ENCODE results near the gene CFAP46. TPM values are rescaled to one million over a fixed set of nuclear protein-coding genes. Genes with fewer than 3 reads are reported as not detected.

The CFAP46 gene
- total and polyA plus RNA-seq, 4 donors: 0.33 to 0.59 (median 0.42) TPM

- Histone ChIP-seq H3K27me3 (ENCODE audit: control insufficient read depth in 4 of 4, insufficient read depth in 4 of 4, low read length in 3 of 4) (peaks cover 0 to 38% (median 1%) of the 10 kb centered on the region in 4 donors), H3K27ac (ENCODE audit: low read depth in 1 of 2, low read length in 2 of 2) (no peak overlapping the region), H3K4me3 (ENCODE audit: low read depth in 1 of 3, low read length in 3 of 3) (no peak overlapping the region), H3K4me1 (ENCODE audit: control insufficient read depth in 4 of 4, insufficient read depth in 4 of 4, low read length in 3 of 4) (peaks cover 2 to 22% (median 6%) of the 10 kb centered on the region in 4 donors), H3K9me3 (ENCODE audit: control insufficient read depth in 4 of 4, low read length in 3 of 4) (peaks cover 0 to 3% (median 0%) of the 10 kb centered on the region in 4 donors), H3K36me3 (ENCODE audit: control insufficient read depth in 4 of 4, insufficient read depth in 3 of 4, low read depth in 1 of 4, low read length in 3 of 4) (no peaks in the 10 kb centered on the region), H3K9ac (ENCODE audit: low read depth in 1 of 2, low read length in 2 of 2) (no peak overlapping the region)
- 62% methylated on average over 31 of the region's 31 CpGs for WGBS
- DNase-seq (ENCODE audit: low spot score): no peak
- TF ChIP-seq SP1 (IDR thresholded peaks at IDR 0.05) (no peak), TAF1 (conservative IDR thresholded peaks at IDR 0.05) (no peak), NR2F2 (IDR thresholded peaks at IDR 0.05) (no peak), GABPA (IDR thresholded peaks at IDR 0.05 in 1 of 2, conservative IDR thresholded peaks at IDR 0.05 in 1 of 2) (no peak), HNF4A (conservative IDR thresholded peaks at IDR 0.05) (no peak), YY1 (IDR thresholded peaks at IDR 0.05) (no peak), HNF4G (IDR thresholded peaks at IDR 0.05) (no peak), RXRA (IDR thresholded peaks at IDR 0.05) (no peak)
- TF ChIP-seq, protein P1, sequence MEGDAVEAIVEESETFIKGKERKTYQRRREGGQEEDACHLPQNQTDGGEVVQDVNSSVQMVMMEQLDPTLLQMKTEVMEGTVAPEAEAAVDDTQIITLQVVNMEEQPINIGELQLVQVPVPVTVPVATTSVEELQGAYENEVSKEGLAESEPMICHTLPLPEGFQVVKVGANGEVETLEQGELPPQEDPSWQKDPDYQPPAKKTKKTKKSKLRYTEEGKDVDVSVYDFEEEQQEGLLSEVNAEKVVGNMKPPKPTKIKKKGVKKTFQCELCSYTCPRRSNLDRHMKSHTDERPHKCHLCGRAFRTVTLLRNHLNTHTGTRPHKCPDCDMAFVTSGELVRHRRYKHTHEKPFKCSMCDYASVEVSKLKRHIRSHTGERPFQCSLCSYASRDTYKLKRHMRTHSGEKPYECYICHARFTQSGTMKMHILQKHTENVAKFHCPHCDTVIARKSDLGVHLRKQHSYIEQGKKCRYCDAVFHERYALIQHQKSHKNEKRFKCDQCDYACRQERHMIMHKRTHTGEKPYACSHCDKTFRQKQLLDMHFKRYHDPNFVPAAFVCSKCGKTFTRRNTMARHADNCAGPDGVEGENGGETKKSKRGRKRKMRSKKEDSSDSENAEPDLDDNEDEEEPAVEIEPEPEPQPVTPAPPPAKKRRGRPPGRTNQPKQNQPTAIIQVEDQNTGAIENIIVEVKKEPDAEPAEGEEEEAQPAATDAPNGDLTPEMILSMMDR (IDR thresholded peaks at IDR 0.05; ENCODE audit: low read depth, low read length, missing input control): no peak
- TF ChIP-seq, protein P2, sequence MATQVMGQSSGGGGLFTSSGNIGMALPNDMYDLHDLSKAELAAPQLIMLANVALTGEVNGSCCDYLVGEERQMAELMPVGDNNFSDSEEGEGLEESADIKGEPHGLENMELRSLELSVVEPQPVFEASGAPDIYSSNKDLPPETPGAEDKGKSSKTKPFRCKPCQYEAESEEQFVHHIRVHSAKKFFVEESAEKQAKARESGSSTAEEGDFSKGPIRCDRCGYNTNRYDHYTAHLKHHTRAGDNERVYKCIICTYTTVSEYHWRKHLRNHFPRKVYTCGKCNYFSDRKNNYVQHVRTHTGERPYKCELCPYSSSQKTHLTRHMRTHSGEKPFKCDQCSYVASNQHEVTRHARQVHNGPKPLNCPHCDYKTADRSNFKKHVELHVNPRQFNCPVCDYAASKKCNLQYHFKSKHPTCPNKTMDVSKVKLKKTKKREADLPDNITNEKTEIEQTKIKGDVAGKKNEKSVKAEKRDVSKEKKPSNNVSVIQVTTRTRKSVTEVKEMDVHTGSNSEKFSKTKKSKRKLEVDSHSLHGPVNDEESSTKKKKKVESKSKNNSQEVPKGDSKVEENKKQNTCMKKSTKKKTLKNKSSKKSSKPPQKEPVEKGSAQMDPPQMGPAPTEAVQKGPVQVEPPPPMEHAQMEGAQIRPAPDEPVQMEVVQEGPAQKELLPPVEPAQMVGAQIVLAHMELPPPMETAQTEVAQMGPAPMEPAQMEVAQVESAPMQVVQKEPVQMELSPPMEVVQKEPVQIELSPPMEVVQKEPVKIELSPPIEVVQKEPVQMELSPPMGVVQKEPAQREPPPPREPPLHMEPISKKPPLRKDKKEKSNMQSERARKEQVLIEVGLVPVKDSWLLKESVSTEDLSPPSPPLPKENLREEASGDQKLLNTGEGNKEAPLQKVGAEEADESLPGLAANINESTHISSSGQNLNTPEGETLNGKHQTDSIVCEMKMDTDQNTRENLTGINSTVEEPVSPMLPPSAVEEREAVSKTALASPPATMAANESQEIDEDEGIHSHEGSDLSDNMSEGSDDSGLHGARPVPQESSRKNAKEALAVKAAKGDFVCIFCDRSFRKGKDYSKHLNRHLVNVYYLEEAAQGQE (IDR thresholded peaks at IDR 0.05): no peak
These were observed 151.2 kb downstream of the CFAP46 start for GRCh38 chr10:132790934-132791829.

GRCh38 chr10:132790470-132790869, 151.9 kb downstream of the CFAP46 start:
- Histone ChIP-seq H3K36me3 (ENCODE audit: control insufficient read depth in 4 of 4, insufficient read depth in 3 of 4, low read depth in 1 of 4, low read length in 3 of 4) (no peaks in the 10 kb centered on the region), H3K27me3 (ENCODE audit: control insufficient read depth in 4 of 4, insufficient read depth in 4 of 4, low read length in 3 of 4) (peaks cover 0 to 40% (median 1%) of the 10 kb centered on the region in 4 donors), H3K9me3 (ENCODE audit: control insufficient read depth in 4 of 4, low read length in 3 of 4) (peaks cover 0 to 4% (median 0%) of the 10 kb centered on the region in 4 donors), H3K27ac (ENCODE audit: low read depth in 1 of 2, low read length in 2 of 2) (no peak overlapping the region), H3K9ac (ENCODE audit: low read depth in 1 of 2, low read length in 2 of 2) (no peak overlapping the region), H3K4me1 (ENCODE audit: control insufficient read depth in 4 of 4, insufficient read depth in 4 of 4, low read length in 3 of 4) (peaks cover 2 to 22% (median 6%) of the 10 kb centered on the region in 4 donors), H3K4me3 (ENCODE audit: low read depth in 1 of 3, low read length in 3 of 3) (no peak overlapping the region)
- WGBS: 47% methylated on average over 7 of the region's 7 CpGs
- TF ChIP-seq HNF4G (IDR thresholded peaks at IDR 0.05): no peak
- TF ChIP-seq, protein P2 (IDR thresholded peaks at IDR 0.05): no peak
- no peak for DNase-seq (ENCODE audit: low spot score)

All from liver (tissue), 9 donors.